Activated CD8-positive, alpha-beta memory T cell treated with anti-CD3 and anti-CD28 coated beads for 4 hours (primary cell): ENCODE measurements around the gene UTRN.
A peak's percentile ranks its signal among the peaks of the same experiment; 100 is the strongest.

Experiments
- DNase-seq, 2 donors: peaks; one replicate each; pipeline ENCODE4 v3.0.0-alpha.2; 2020; ENCODE audit warnings: low read depth in 2 of 2

UTRN gene

GRCh38 chr6:144311361-144311760, 26.2 kb downstream of the UTRN start:
- DNase-seq, result no peak

- no peak for DNase-seq
Measured at GRCh38 chr6:144314003-144314485, 28.9 kb downstream of the UTRN start.

GRCh38 chr6:144314562-144314961, 29.4 kb downstream of the UTRN start:
- no peak for DNase-seq

GRCh38 chr6:144315226-144315980, 30.3 kb downstream of the UTRN start:
- DNase-seq, result no peak

GRCh38 chr6:144315981-144316861, 31.1 kb downstream of the UTRN start:
- DNase-seq, result no peak

- DNase-seq, result no peak
Measured at GRCh38 chr6:144316862-144317195, 31.7 kb downstream of the UTRN start.

- no peak for DNase-seq
Measured at GRCh38 chr6:144317736-144318135, 32.6 kb downstream of the UTRN start.

GRCh38 chr6:144319211-144319610, 34.1 kb downstream of the UTRN start:
- no peak for DNase-seq

- DNase-seq, result no peak
Measured at GRCh38 chr6:144320741-144321140, 35.6 kb downstream of the UTRN start.

- DNase-seq, result no peak
Measured at GRCh38 chr6:144321839-144322591, 36.9 kb downstream of the UTRN start.

GRCh38 chr6:144325232-144325631, 40.1 kb downstream of the UTRN start:
- no peak for DNase-seq

- no peak for DNase-seq
Measured at GRCh38 chr6:144326393-144326792, 41.3 kb downstream of the UTRN start.

- no peak for DNase-seq
Measured at GRCh38 chr6:144327081-144327480, 41.9 kb downstream of the UTRN start.

- no peak for DNase-seq
Measured at GRCh38 chr6:144330017-144330987, 45.2 kb downstream of the UTRN start.

- no peak for DNase-seq
Measured at GRCh38 chr6:144331491-144331969, 46.4 kb downstream of the UTRN start.

GRCh38 chr6:144332177-144332576, 47.0 kb downstream of the UTRN start:
- DNase-seq, result no peak

- DNase-seq, result peak; percentile 61 to 72
Measured at GRCh38 chr6:144334150-144334708, 49.1 kb downstream of the UTRN start.
